Smooth muscle cell (in vitro differentiated cells): Measurements from ENCODE around the gene PRKD3. TPM values are rescaled to one million over a fixed set of nuclear protein-coding genes. Genes with fewer than 3 reads are reported as not detected.
A peak's percentile ranks its signal among the peaks of the same experiment; 100 is the strongest.

Experiments used
- DNase-seq: peaks from one replicate; lab custom pipeline; 2025; ENCODE audit not compliant: unreplicated experiment; lab: John Stamatoyannopoulos, UW
- H2AFZ ChIP-seq: fragments of 200-600 bp; sonication (generic); 2 replicates; pipeline ENCODE4 v1.6.0; 2016; ENCODE audit warnings: antibody characterized with exemption, low read depth, mild to moderate bottlenecking
- H3F3A ChIP-seq: fragments of 200-600 bp; sonication (generic); 2 replicates; pipeline ENCODE4 v1.6.0; 2017; ENCODE audit warnings: antibody characterized with exemption, low read depth
- H3K27ac ChIP-seq: fragments of 200-600 bp; sonication (generic); 2 replicates; pipeline ENCODE4 v1.5.1; 2016; ENCODE audit warnings: low read depth, mild to moderate bottlenecking
- H3K27me3 ChIP-seq: fragments of 200-600 bp; sonication (generic); 2 replicates; pipeline ENCODE4 v1.6.1; 2016; ENCODE audit warnings: low read depth, mild to moderate bottlenecking
- H3K36me3 ChIP-seq: fragments of 200-600 bp; sonication (generic); 2 replicates; pipeline ENCODE4 v1.5.1; 2016; ENCODE audit warnings: low read depth
- H3K4me1 ChIP-seq: fragments of 200-600 bp; sonication (generic); 2 replicates; pipeline ENCODE4 v1.5.1; 2016; ENCODE audit warnings: low read depth
- H3K4me2 ChIP-seq: fragments of 200-600 bp; sonication (generic); 2 replicates; pipeline ENCODE4 v1.6.0; 2016; ENCODE audit warnings: mild to moderate bottlenecking
- H3K4me3 ChIP-seq: fragments of 200-600 bp; sonication (generic); 2 replicates; pipeline ENCODE4 v1.5.1; 2016; ENCODE audit warnings: mild to moderate bottlenecking
- H3K79me2 ChIP-seq: fragments of 200-600 bp; sonication (generic); 2 replicates; pipeline ENCODE4 v1.6.0; 2016; ENCODE audit warnings: low read depth, mild to moderate bottlenecking
- H3K9ac ChIP-seq: fragments of 200-600 bp; sonication (generic); 2 replicates; pipeline ENCODE4 v1.6.0; 2016; ENCODE audit warnings: low read depth
- H3K9me3 ChIP-seq: fragments of 200-600 bp; sonication (generic); replicated peaks from 2 replicates; pipeline ENCODE4 v1.5.1; 2016; ENCODE audit warnings: low read depth
- H4K20me1 ChIP-seq: fragments of 200-600 bp; sonication (generic); 2 replicates; pipeline ENCODE4 v1.6.0; 2016; ENCODE audit warnings: low read depth
- CTCF ChIP-seq: fragments of 200-600 bp; sonication (generic); IDR thresholded peaks from 2 replicates; pipeline ENCODE4 v1.5.1; 2017; ENCODE audit warnings: borderline replicate concordance, mild to moderate bottlenecking, antibody characterized with exemption; ENCODE audit not compliant: insufficient read depth, poor library complexity, severe bottlenecking
- WGBS: methylation state at CpG from one replicate; pipeline ENCODE4 v1.1.7; 2016; ENCODE audit warnings: low lambda C conversion rate; 5-methylcytosine and 5-hydroxymethylcytosine counted together
- polyA plus RNA-seq: library from polyadenylated mRNA; unstranded; fragments of >200 nt; fragmentation: Nextera tagmentation; extraction: Ambion mirVana; gene quantifications from 2 replicates; pipeline ENCODE4 v1.2.1, GENCODE V29; 2016
- total RNA-seq: library from RNA; depleted of rRNA; stranded (reverse); fragments of >200 nt; gene quantifications from 2 replicates; pipeline ENCODE4 v1.2.3, GENCODE V29; 2014

PRKD3 gene
- total and polyA plus RNA-seq, 2 experiments from 2014 or later: 18.8 to 73.4 TPM

GRCh38 chr2:37333256-37333655 lies 8.6 kb upstream of the PRKD3 start:
- WGBS: 95% methylated on average over 2 of the region's 2 CpGs

GRCh38 chr2:37332560-37332959 lies 7.9 kb upstream of the PRKD3 start:
- Histone ChIP-seq H3K4me3 (no peak overlapping the region), H3K9ac (no peak overlapping the region), H3K4me1 (no peaks in the 10 kb centered on the region), H3K79me2 (no peaks in the 10 kb centered on the region), H3K9me3 (no peaks in the 10 kb centered on the region), H3K27me3 (no peaks in the 10 kb centered on the region), H3F3A (no peaks in the 10 kb centered on the region), H2AFZ (no peak overlapping the region), H3K27ac (no peak overlapping the region), H3K36me3 (no peaks in the 10 kb centered on the region), H3K4me2 (no peak overlapping the region), H4K20me1 (no peaks in the 10 kb centered on the region)
- no peak for TF ChIP-seq CTCF
- no peak for DNase-seq
- WGBS: 97% methylated on average over 3 of the region's 3 CpGs

More at GRCh38 chr2:37333256-37333655, 8.6 kb upstream of the PRKD3 start:
- TF ChIP-seq CTCF: no peak
- Histone ChIP-seq H3K9me3 (no peaks in the 10 kb centered on the region), H3K4me1 (no peaks in the 10 kb centered on the region), H3K27ac (no peak overlapping the region), H3K36me3 (no peaks in the 10 kb centered on the region), H3K4me2 (no peak overlapping the region), H3K79me2 (no peaks in the 10 kb centered on the region), H3K4me3 (no peak overlapping the region), H3F3A (no peaks in the 10 kb centered on the region), H2AFZ (no peak overlapping the region), H4K20me1 (no peaks in the 10 kb centered on the region), H3K27me3 (no peaks in the 10 kb centered on the region), H3K9ac (no peak overlapping the region)
- DNase-seq: no peak

GRCh38 chr2:37330681-37331080 lies 6.0 kb upstream of the PRKD3 start:
- Histone ChIP-seq H3F3A (peaks cover 2% of the 10 kb centered on the region), H3K9ac (no peak overlapping the region), H4K20me1 (no peaks in the 10 kb centered on the region), H2AFZ (no peak overlapping the region), H3K27ac (no peak overlapping the region), H3K27me3 (no peaks in the 10 kb centered on the region), H3K4me3 (no peak overlapping the region), H3K9me3 (no peaks in the 10 kb centered on the region), H3K4me1 (no peaks in the 10 kb centered on the region), H3K4me2 (no peak overlapping the region), H3K79me2 (no peaks in the 10 kb centered on the region), H3K36me3 (no peaks in the 10 kb centered on the region)
- TF ChIP-seq CTCF: no peak
- DNase-seq: no peak

GRCh38 chr2:37326866-37327634 lies 2.4 kb upstream of the PRKD3 start:
- 38% methylated on average over 8 of the region's 8 CpGs for WGBS
- H4K20me1 ChIP-seq: peaks cover 18% of the 10 kb centered on the region

More at GRCh38 chr2:37326866-37327634, 2.4 kb upstream of the PRKD3 start:
- peak overlapping the region; percentile 81 for H3K27ac ChIP-seq
- no peak overlapping the region for H3K9ac ChIP-seq
- DNase-seq: no peak
- H3K4me2 ChIP-seq: peak overlapping the region; percentile 95
- no peak for TF ChIP-seq CTCF
- peak overlapping the region; percentile 68 for H3K4me3 ChIP-seq
- peak overlapping the region; percentile 73 for H2AFZ ChIP-seq
- H3K79me2 ChIP-seq: peaks cover 23% of the 10 kb centered on the region
- H3F3A ChIP-seq: peaks cover 8% of the 10 kb centered on the region
- H3K9me3 ChIP-seq: no peaks in the 10 kb centered on the region
- H3K27me3 ChIP-seq: no peaks in the 10 kb centered on the region
- no peaks in the 10 kb centered on the region for H3K36me3 ChIP-seq
- H3K4me1 ChIP-seq: peaks cover 14% of the 10 kb centered on the region
